ENCODE data around the gene FERMT1. TPM values are rescaled to one million over a fixed set of nuclear protein-coding genes. Genes with fewer than 3 reads are reported as not detected.

The FERMT1 gene
- total RNA-seq, 1 donor from 2014 or later: 0.75 TPM

DNA sequence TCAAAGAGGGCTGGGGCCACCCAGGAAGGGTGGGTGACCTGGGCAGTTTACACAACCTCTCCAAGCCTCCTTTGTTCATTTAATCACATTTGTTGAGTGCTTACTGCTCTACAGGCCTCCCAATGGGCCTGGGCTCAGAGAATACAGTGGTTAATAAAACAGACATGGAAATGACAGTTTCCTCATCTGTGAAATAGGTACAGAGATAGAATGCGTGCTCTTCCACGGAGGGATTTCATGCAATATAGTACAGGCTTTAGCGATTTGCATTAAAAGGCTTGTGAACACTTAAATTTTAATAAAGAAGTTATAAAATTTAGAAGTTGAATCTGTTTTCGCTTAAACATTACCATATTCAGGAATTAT, 802 bp upstream of the FERMT1 start:
- peak overlapping the region in 1 of 2 donors; percentile 68 for H3K4me3 ChIP-seq
- intact Hi-C loops (cut with DNase I): no loop called here
- no peak overlapping the region for H3K27ac ChIP-seq
- no peaks in the 10 kb centered on the region for H3K36me3 ChIP-seq
- TF ChIP-seq, protein P1, sequence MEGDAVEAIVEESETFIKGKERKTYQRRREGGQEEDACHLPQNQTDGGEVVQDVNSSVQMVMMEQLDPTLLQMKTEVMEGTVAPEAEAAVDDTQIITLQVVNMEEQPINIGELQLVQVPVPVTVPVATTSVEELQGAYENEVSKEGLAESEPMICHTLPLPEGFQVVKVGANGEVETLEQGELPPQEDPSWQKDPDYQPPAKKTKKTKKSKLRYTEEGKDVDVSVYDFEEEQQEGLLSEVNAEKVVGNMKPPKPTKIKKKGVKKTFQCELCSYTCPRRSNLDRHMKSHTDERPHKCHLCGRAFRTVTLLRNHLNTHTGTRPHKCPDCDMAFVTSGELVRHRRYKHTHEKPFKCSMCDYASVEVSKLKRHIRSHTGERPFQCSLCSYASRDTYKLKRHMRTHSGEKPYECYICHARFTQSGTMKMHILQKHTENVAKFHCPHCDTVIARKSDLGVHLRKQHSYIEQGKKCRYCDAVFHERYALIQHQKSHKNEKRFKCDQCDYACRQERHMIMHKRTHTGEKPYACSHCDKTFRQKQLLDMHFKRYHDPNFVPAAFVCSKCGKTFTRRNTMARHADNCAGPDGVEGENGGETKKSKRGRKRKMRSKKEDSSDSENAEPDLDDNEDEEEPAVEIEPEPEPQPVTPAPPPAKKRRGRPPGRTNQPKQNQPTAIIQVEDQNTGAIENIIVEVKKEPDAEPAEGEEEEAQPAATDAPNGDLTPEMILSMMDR (IDR thresholded peaks at IDR 0.05): no peak
- DNase-seq (ENCODE audit: low spot score in 2 of 2): no peak
- H3K9me3 ChIP-seq: no peaks in the 10 kb centered on the region
- peaks cover 0 to 4% of the 10 kb centered on the region in 2 donors for H3K4me1 ChIP-seq
- no peaks in the 10 kb centered on the region for H3K27me3 ChIP-seq

DNA sequence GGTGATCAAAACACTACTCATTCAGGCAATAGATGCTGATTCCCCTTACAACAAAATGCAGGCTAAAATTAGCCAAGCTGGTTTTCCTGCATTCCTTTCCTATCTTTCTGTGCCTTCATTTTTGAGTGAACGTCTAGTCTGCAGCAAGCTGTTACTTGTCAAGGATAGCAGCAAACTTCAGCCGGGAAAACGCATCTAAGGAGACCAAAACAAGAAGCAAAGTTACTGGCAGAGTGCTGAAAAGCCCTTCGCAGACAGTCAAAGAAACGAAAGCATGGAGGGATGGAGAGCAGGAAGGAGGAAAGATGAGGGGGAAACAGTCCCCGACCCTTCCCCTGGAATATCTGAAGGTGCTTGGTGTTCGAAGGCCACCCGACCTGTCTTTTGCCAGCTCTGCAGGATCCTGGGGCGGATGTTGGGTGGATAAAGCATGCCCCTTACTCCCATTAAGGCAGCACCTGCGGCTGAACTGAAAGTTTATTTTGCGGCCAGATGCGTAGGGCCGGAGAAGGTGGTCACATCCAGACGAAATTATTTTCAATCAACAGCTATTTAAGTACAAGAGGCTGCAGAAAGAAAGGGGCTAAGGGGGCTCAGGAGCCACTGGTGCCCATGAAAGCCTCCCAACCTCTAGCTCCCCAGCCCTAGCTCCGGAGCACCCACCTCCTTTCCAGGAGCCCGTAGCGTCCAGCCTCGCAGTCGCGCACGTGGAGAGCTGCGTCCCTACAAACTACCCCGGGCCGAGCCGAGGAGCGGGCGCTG, 538 bp downstream of the FERMT1 start:
- peak overlapping the region; percentile 49 to 68 for H3K4me3 ChIP-seq
- no peak overlapping the region for H3K27ac ChIP-seq
- TF ChIP-seq, protein P1 (IDR thresholded peaks at IDR 0.05): no peak
- H3K36me3 ChIP-seq: no peaks in the 10 kb centered on the region
- intact Hi-C loops (cut with DNase I): no loop called here
- peaks cover 0 to 4% of the 10 kb centered on the region in 2 donors for H3K4me1 ChIP-seq
- no peak for DNase-seq (ENCODE audit: low spot score in 2 of 2)
- no peaks in the 10 kb centered on the region for H3K27me3 ChIP-seq
- H3K9me3 ChIP-seq: no peaks in the 10 kb centered on the region

DNA sequence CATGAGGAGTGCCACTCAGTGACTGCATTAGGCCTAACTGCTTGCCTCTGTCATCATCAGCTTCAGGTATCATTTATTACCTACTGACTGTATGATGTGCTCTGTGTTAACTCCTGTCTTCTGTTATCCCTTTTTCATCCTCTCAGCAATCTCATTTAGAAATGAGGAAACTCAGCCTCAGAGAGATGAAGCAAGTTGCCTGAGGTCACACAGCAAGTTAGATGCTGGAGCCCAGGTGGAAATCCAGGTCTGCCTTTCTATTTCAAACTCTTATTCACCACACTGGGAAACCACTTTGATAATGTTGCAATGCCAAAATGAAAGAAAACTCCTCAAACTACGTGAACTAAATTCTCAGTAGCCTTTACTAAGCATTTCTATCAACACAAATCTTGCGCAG, 1.3 kb downstream of the FERMT1 start:
- Histone ChIP-seq H3K27me3 (no peaks in the 10 kb centered on the region), H3K27ac (no peak overlapping the region), H3K4me1 (peaks cover 0 to 4% of the 10 kb centered on the region in 2 donors), H3K9me3 (no peaks in the 10 kb centered on the region), H3K36me3 (no peaks in the 10 kb centered on the region), H3K4me3 (peak overlapping the region in 1 of 2 donors; percentile 49)
- intact Hi-C loops (cut with DNase I): no loop called here
- TF ChIP-seq, protein P1 (IDR thresholded peaks at IDR 0.05): no peak
- DNase-seq (ENCODE audit: low spot score in 2 of 2): no peak

DNA sequence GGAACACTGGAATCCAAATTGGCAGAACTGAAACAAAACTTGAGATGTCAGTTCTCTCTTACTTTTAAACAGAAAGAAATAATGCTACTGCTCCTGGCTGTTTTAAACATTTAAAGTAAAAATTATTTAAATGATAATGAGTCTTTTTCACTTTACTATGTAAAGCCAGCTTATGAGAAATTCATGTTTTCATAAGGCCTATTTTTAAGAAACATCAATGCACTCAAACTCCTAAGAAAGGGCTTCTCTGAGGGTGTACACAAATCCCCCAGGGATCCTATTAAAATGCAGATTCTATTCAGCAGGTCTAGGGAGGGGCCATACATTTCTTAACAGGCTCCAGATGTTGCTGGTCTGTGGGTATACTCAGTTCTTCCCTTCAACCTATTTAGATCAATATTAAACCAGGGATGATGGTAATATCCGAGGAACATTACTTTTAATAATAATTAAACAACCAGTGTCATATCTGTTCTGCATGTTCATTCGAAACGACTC, 2.3 kb downstream of the FERMT1 start:
- Histone ChIP-seq H3K9me3 (no peaks in the 10 kb centered on the region), H3K4me1 (peaks cover 0 to 4% of the 10 kb centered on the region in 2 donors), H3K27me3 (no peaks in the 10 kb centered on the region), H3K4me3 (no peak overlapping the region), H3K36me3 (no peaks in the 10 kb centered on the region), H3K27ac (no peak overlapping the region)
- TF ChIP-seq, protein P1 (IDR thresholded peaks at IDR 0.05): no peak
- intact Hi-C loops (cut with DNase I): no loop called here
- no peak for DNase-seq (ENCODE audit: low spot score in 2 of 2)

DNA sequence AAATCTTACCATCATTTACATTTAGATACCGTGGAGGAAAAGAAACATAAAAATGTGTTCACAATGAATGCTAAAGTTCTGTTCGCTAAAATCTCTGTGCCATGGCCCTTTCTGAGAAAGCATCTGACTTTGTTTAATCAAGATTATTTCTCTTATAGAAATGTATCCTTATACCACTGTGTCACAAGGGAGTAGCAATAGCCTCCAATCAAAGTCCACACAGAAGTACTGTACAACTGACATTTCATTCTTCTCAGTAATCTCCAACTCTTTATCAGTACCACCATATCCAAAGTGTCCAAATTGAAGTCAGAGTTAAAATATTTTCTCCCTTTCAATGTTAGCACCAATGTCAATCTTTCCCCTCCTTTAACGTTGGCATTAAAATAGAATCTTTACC, 6.1 kb downstream of the FERMT1 start:
- TF ChIP-seq, protein P1 (IDR thresholded peaks at IDR 0.05): no peak
- Histone ChIP-seq H3K4me3 (no peak overlapping the region), H3K27me3 (no peaks in the 10 kb centered on the region), H3K36me3 (no peaks in the 10 kb centered on the region), H3K4me1 (no peaks in the 10 kb centered on the region), H3K9me3 (no peaks in the 10 kb centered on the region), H3K27ac (no peak overlapping the region)
- intact Hi-C loops (cut with DNase I): no loop called here
- no peak for DNase-seq (ENCODE audit: low spot score in 2 of 2)
